HG03571 (cell line): ENCODE data around the gene AVP.

Experiments used
- ATAC-seq: cut with Tn5 transposase; IDR thresholded peaks from one replicate; pipeline ENCODE4 v1.9.1; 2021; ENCODE audit not compliant: unreplicated experiment

The AVP gene

DNA sequence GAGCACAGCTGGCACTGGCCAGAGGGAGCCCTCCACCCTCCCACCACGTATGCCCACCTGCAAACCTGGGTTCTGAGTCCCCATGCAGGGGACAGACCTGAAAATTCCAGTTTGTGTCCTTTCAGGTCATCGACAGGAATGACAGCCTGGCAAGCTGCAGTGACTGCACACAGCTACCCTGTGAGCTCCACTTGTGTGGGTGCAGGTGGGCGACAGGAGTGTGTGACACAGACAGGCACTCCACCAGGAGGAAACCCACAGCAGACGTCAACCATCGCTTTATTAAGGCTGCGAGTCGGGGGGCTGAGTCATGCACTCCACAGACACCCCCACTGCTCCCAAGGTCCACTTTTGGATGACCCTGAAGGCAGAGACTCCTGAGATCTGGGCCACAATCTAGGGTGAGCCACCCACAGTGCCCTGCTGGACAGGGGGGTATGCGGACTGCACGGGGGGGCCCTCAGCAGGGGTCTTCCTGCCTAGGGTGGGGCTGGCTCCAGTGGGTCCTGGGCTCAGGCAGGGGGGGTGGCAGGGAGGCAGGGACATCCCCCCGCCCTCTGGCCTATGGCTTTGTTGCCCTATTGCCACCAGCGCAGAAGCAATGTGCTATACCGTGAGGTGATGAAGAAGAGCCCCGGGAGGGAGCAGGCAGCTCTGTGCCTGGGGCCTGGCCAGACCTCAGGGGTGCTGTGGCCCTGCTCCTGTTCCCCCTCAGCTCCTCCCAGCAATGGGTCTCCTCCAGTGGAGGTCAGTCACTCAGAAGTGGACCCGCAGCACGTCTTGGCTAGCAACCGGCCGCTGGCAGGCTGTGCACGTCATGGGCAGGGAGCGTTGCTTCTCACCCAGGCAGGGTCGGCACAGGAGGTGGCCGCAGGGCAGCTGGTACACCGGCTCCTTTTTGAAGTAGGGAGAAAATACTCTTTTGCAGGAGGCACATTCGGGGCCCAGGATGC, 25.1 kb upstream of the AVP start:
- no peak for ATAC-seq

DNA sequence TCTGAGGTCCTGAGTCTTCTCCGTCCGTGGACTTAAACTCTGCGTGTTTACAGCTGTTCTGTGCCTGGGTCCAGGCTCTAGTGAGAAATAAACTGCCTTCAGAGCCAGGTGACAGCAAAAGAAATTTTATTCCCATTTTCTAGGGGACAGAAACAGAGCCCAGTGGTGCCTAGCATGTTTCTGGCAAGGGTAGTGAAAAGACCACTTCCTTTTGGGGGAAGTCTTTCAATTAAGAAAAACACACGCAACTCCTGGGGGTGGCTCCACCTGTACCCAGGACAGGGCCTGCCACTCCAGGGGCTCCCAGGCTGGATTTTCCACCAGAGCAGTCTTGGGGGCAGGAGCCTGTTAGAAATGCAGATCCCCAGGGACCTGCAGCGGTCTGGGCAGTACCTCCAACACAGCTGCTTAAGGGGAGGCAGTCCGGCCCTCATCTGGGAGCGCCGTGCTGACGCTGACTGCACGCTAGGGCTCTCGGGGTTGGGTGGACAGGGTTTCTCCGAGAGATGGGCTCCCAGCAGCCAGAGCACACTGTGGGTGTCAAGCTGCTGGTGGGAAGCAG, 23.0 kb upstream of the AVP start:
- ATAC-seq, result no peak

DNA sequence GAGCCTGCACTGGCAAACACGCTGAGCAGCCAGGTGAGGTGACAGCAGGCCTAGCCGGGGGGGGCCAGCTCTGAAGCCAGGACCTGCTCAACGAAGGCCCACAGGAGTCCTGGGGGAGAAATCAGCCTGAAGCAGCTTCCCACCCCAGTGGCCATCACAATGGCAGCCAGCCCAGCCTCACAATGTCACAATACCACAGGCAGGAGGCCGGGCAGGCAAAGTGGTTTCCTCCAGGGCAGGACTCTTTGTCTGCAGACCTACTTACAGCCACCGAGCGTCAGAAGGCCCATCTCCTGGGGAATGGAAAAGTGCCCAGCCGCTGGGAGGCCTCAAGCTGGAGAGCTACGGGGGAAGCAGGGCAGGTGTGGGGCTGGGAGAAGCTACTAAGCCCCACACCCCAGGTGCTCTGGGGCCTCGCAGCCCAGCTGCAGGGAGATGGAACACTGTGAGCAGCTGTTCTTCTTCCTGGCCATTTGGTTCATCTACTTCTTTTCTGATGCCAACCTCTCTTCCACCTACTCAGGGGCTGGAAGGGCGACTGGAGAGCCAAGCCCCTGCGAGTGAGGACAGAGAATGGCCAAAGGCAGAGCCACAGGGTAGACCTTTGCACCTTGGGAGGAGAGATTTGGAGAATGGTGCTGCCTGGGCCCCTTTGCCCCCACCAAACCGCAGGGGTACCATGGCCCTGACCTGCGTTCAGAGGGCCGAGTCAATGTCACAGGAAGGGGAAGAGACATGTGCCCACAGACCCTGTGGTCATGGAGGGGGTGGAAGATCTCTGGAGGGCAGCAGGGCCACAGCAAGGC, 22.3 kb upstream of the AVP start:
- ATAC-seq, result no peak

DNA sequence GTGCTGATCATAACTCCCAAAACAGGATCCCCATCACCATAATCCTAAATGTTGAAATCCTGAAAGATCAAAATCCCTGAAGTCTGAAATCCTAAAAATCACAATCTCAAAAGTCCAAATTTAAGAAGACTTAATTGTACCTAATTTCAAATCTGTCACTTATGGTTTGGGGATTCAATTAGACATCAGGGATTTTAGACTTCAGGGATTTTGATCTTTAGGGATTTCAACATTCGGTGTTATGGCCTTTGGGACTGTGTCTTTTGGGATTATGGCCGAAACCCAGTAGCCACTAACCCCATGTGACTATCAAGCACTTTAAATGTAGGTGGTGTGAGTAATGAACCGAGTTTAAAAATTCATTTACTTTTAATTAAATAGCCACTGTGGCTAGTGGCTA, 21.7 kb upstream of the AVP start:
- ATAC-seq, result no peak

DNA sequence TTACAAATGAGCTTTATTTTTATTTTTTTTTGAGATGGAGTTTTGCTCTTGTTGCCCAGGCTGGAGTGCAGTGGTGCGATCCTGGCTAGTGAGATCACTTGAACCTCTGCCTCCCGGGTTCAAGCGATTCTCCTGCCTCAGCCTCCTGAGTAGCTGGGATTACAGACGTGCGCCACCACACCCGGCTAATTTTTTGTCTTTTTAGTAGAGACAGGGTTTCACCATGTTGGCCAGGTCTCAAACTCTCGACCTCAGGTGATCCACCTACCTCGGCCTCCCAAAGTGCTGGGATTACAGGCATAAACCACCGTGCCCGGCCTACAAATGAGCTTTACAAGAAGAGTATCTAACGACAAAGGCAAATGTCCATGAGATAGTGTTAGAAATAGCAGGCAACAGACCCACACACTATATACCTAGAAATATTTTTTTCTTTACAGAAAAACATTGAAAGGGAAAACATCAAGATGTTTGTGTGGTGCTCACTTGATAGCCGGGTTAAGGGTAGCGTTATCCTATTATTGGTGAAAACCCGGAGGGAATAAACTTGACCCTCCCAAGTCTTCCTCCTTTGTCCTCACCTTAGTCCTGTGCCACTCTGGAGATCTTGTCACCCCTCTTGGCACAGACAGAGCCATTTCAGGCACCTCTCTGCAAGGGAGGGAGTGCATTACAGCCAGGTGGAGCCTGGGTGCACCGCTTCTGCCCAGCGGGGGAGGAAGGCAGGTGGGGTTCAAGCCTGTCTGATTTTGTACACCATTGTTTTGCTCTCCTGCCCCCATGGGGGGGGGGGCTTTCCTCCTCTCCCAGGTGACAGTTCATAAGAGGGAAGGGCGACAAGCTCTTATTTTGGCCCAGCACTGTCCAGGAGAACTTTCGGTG, 21.0 kb upstream of the AVP start:
- no peak for ATAC-seq

- no peak for ATAC-seq
Measured at GRCh38 chr20:3103369-3104032, 19.0 kb upstream of the AVP start.

GRCh38 chr20:3102575-3103368, 18.2 kb upstream of the AVP start:
- no peak for ATAC-seq

- ATAC-seq, result no peak
Measured at GRCh38 chr20:3101737-3102574, 17.4 kb upstream of the AVP start.

DNA sequence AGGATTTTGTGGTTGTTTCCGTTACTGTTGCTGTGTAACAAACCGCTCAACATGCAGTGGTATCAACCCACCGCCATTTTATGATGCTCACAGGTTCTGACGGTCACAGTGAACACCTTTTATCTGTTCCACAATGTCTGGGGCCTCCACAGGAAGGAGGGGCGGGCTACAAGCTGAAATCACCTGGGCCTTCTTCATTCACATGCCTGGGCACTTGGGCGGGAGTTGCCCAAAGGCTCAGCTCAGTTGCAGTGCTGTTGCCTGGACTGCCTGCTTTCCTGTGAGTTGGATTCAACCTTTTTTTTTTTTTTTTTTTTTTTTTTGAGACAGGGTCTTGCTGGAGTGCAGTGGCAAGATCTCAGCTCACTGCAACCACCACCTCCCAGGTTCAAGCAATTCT, 16.7 kb upstream of the AVP start:
- ATAC-seq, result no peak

GRCh38 chr20:3100480-3100879, 16.0 kb upstream of the AVP start:
- ATAC-seq, result no peak

GRCh38 chr20:3094848-3095629, 10.5 kb upstream of the AVP start:
- no peak for ATAC-seq

GRCh38 chr20:3093861-3094361, 9.4 kb upstream of the AVP start:
- ATAC-seq, result no peak

DNA sequence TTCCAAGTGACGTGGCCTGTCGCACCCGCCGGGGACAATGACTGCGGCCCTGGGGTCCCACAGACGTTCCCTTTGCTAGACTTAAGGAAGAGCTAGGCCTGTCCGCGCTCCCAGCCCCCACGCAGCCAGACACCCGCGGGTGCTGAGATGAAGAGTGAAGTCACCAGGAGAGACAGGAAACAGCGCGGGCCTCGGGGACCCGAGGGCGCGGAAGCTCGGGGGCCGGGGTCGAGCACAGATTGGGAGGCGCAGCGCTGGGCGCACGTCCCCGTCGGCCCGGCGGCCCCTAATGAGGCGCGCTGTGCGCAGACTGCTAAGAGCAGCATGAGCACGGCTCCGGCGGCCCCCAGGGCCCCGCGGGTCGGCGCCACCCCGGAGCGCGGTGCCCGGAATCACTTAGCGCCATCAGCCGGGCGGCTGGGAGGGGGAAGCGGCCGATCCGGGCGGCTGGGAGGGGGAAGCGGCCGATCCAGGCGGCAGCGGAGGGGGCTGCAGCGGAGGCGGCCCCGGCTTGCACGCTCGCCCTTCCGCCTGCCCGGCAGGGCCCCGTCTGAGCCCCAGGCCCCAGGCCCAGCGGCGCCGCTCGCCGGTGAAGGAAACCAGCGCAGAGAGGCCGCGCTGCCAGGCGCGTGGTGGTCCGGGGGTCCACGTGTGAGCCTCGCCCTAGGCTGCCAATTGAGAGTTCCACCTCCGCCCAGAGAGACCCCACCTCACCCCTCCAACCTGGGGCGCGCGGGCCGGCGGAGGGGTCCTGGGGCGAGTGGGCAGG, 8.3 kb upstream of the AVP start:
- ATAC-seq, result no peak

GRCh38 chr20:3090565-3090964, 6.0 kb upstream of the AVP start:
- no peak for ATAC-seq

DNA sequence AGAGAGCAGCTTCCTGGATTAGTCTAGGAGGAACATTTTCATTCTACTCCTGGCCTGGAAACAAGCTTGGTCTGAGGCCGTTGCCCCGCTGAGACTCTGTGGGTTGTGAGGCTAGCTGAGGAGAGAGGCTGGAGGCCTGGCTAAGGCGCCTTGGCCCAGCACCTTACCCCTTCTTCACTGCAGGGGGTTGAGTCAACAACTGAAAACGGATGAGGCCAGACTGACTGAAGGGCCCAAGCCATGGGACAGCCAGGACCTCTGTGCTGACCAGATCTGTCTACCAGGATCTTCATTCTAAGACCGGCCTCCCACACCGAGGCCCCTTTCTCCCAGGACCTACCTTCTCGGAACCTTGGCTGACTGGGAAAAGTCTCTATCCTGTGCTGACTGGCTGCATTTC, 3.5 kb upstream of the AVP start:
- ATAC-seq, result no peak

DNA sequence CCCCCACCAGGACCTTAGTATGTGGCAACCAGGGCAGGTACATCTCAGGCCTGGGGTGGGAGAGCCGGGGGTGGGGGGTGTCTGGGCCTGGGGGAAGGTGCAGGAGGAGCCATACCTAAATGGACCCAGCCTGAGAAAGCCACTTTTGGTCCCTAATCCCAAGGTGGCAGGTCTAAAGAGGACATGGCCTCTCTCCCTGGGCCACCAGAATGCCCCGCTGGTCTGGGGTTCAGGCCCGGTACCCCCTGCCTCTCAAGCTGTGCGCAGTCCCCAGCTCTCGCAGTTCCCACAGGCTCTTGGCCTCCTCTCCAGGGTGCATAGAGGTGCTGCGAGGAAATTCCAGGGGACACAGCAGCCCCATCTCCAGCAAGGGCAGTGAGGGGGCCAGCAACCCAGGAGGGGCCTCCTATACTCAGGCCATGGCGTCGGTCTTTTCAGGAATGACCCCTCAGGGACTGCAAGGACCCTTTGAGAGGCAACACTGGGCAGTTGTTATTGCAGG, 1.1 kb upstream of the AVP start:
- ATAC-seq, result no peak

- no peak for ATAC-seq
Measured at GRCh38 chr20:3084986-3085360, 449 bp upstream of the AVP start.
